Measurements from ENCODE around the gene GSTM1. TPM values are rescaled to one million over a fixed set of nuclear protein-coding genes. Genes with fewer than 3 reads are reported as not detected.

Gene GSTM1
- 33.6 TPM for polyA plus RNA-seq (2013, experiment 1 of 2)
- polyA plus RNA-seq (2013, experiment 2 of 2), result 34.4 TPM

DNA sequence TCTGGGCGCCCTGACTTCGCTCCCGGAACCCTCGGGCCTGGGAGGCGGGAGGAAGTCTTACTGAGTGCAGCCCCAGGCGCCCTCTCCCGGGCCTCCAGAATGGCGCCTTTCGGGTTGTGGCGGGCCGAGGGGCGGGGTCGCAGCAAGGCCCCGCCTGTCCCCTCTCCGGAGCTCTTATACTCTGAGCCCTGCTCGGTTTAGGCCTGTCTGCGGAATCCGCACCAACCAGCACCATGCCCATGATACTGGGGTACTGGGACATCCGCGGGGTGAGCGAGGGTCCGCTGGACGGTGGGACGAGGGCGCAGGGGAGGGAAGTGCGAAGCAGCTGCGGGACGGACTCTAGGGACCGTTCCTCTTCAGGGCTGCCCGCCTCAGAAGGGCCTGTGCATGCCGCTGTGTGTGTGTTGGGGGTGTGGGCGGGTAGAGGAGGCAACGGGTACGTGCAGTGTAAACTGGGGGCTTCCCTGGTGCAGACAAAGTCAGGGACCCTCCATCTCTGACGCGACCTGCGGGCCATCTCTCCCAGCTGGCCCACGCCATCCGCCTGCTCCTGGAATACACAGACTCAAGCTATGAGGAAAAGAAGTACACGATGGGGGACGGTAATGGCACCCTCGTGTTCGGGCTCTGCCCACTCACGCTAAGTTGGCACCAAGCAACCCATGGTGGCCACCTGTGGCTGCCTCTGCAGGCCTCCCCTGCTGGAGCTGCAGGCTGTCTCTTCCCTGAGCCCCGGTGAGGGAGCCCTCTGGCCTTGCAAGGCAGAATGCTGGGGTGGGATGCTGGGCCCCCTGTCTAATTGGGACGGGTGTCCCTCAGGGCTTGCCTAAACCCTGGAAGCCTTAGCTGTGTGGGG lies at the start of gene GSTM1:
GSTM1 (plus strand) TSS at position 177 of the 859 bp plus-strand sequence; CDS start at position 234, 57 bp downstream.
- 33% methylated on average over 46 of the region's 46 CpGs for WGBS
- Histone ChIP-seq H4K91ac (ENCODE audit: low read length) (peak within 1 kb of the TSS; percentile 62), H4K8ac (ENCODE audit: low read length) (peak within 1 kb of the TSS; percentile 83), H2AK5ac (ENCODE audit: low read length, severe bottlenecking) (no peak within 1 kb of the TSS), H3K9ac (ENCODE audit: low read length) (no peak within 1 kb of the TSS), H3K9me3 (ENCODE audit: control insufficient read depth, low read length) (no peaks in the 10 kb centered on the region), H3K4me1 (ENCODE audit: control insufficient read depth, insufficient read depth, low read depth, low read length) (peaks cover 5% of the 10 kb centered on the region), H2BK5ac (ENCODE audit: low read depth, low read length, poor library complexity, severe bottlenecking) (no peak within 1 kb of the TSS), H3K23ac (ENCODE audit: low read length in 2 of 2) (no peak within 1 kb of the TSS), H2BK120ac (ENCODE audit: low read depth, low read length) (no peak within 1 kb of the TSS), H3K4me3 (ENCODE audit: insufficient read depth in 1 of 2, low read depth in 1 of 2, low read length in 2 of 2) (peak within 1 kb of the TSS in 1 of 2 experiments; percentile 29), H3K36me3 (ENCODE audit: control insufficient read depth in 1 of 2, insufficient read depth in 2 of 2, low read depth in 1 of 2, low read length in 2 of 2) (peaks cover 0 to 3% of the 10 kb centered on the region in 2 experiments), H3K4ac (ENCODE audit: low read depth in 1 of 2, low read length in 2 of 2) (peak within 1 kb of the TSS in 1 of 2 experiments; percentile 69), H3K14ac (ENCODE audit: low read length in 2 of 2) (peak within 1 kb of the TSS in 1 of 2 experiments; percentile 88), H3K27me3 (ENCODE audit: control insufficient read depth in 1 of 2, insufficient read depth in 1 of 2, low read length in 2 of 2) (no peaks in the 10 kb centered on the region), H3K27ac (ENCODE audit: low read length, poor library complexity, severe bottlenecking) (no peak within 1 kb of the TSS), H2BK12ac (ENCODE audit: low read length in 2 of 2) (peak within 1 kb of the TSS; percentile 1 to 17), H2AFZ (ENCODE audit: low read depth, low read length) (peak within 1 kb of the TSS; percentile 63), H3K79me1 (replicated peaks; ENCODE audit: low read length, poor library complexity, severe bottlenecking) (no peaks in the 10 kb centered on the region), H3K4me2 (ENCODE audit: low read length, poor library complexity, severe bottlenecking) (peak within 1 kb of the TSS; percentile 16), H2BK15ac (ENCODE audit: low read depth, poor library complexity, severe bottlenecking) (no peak within 1 kb of the TSS), H3K18ac (ENCODE audit: low read depth in 1 of 2, low read length in 2 of 2) (peak within 1 kb of the TSS; percentile 10 to 93)
- DNase-seq, result peak; percentile 80

DNA sequence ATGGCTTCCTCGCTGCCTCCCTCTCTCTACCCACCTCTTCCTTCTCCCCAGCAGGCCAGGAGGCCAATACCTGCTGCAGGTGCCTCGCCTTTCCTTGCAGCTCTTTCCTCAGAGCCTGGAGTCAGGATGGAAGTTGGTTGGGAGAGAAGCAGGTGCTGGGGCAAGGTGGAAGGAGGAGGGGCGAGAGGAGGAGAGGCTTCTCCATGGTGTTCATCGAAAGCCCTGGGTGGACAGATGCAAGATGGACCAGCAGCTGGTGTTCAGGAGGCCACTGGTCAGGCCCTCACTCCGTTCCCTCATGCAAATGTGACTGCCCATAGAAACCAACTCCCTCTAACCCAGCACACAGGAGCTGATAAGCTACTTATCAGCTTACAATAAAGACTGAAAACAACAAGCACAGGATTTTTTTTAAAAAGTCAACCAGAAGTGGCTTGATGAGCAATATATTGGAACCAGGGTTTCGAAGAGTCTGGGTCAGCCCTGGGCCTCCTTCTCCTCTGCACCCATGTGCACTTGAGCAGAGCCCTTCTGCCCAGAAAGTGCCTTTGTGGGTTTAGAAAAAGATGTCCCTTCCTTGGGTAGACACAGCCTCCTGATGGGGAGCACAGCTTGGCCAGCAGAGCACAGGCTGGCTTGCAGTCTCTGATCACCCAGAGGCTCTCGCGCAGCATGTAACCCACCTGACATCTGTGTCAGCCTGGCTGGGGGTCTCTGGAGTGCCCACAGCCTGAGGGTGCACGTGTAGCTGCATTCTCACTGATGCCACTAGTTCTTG lies 48.4 kb upstream of the GSTM1 start:
- H3K4me2 ChIP-seq (ENCODE audit: low read length, poor library complexity, severe bottlenecking), result no peak overlapping the region
- WGBS, result 86% methylated on average over 7 of the region's 9 CpGs
- H2AFZ ChIP-seq (ENCODE audit: low read depth, low read length), result no peak overlapping the region
- H3K9ac ChIP-seq (ENCODE audit: low read length), result no peak overlapping the region
- H3K14ac ChIP-seq (ENCODE audit: low read length in 2 of 2), result peak overlapping the region in 1 of 2 experiments; percentile 75
- H3K18ac ChIP-seq (ENCODE audit: low read depth in 1 of 2, low read length in 2 of 2), result no peak overlapping the region
- no peaks in the 10 kb centered on the region for H3K36me3 ChIP-seq (ENCODE audit: control insufficient read depth in 1 of 2, insufficient read depth in 2 of 2, low read depth in 1 of 2, low read length in 2 of 2)
- no peak overlapping the region for H3K4ac ChIP-seq (ENCODE audit: low read depth in 1 of 2, low read length in 2 of 2)
- H2BK15ac ChIP-seq (ENCODE audit: low read depth, poor library complexity, severe bottlenecking), result no peak overlapping the region
- H2BK12ac ChIP-seq (ENCODE audit: low read length in 2 of 2), result no peak overlapping the region
- peaks cover 14% of the 10 kb centered on the region for H3K4me1 ChIP-seq (ENCODE audit: control insufficient read depth, insufficient read depth, low read depth, low read length)
- H3K27ac ChIP-seq (ENCODE audit: low read length, poor library complexity, severe bottlenecking), result no peak overlapping the region
- DNase-seq, result no peak
- H2AK5ac ChIP-seq (ENCODE audit: low read length, severe bottlenecking), result no peak overlapping the region
- H3K9me3 ChIP-seq (ENCODE audit: control insufficient read depth, low read length), result no peaks in the 10 kb centered on the region
- H2BK5ac ChIP-seq (ENCODE audit: low read depth, low read length, poor library complexity, severe bottlenecking), result no peak overlapping the region
- H3K4me3 ChIP-seq (ENCODE audit: insufficient read depth in 1 of 2, low read depth in 1 of 2, low read length in 2 of 2), result no peak overlapping the region
- H4K91ac ChIP-seq (ENCODE audit: low read length), result no peak overlapping the region
- no peaks in the 10 kb centered on the region for H3K27me3 ChIP-seq (ENCODE audit: control insufficient read depth in 1 of 2, insufficient read depth in 1 of 2, low read length in 2 of 2)
- no peak overlapping the region for H4K8ac ChIP-seq (ENCODE audit: low read length)
- H3K79me1 ChIP-seq (replicated peaks; ENCODE audit: low read length, poor library complexity, severe bottlenecking), result peaks cover under 1% of the 10 kb centered on the region
- no peak overlapping the region for H2BK120ac ChIP-seq (ENCODE audit: low read depth, low read length)
- no peak overlapping the region for H3K23ac ChIP-seq (ENCODE audit: low read length in 2 of 2)

- Histone ChIP-seq H3K4me1 (ENCODE audit: control insufficient read depth, insufficient read depth, low read depth, low read length) (peaks cover 16% of the 10 kb centered on the region), H2AFZ (ENCODE audit: low read depth, low read length) (no peak overlapping the region), H3K18ac (ENCODE audit: low read depth in 1 of 2, low read length in 2 of 2) (no peak overlapping the region), H3K9me3 (ENCODE audit: control insufficient read depth, low read length) (no peaks in the 10 kb centered on the region), H2BK5ac (ENCODE audit: low read depth, low read length, poor library complexity, severe bottlenecking) (no peak overlapping the region), H2BK120ac (ENCODE audit: low read depth, low read length) (no peak overlapping the region), H3K4me3 (ENCODE audit: insufficient read depth in 1 of 2, low read depth in 1 of 2, low read length in 2 of 2) (no peak overlapping the region), H3K9ac (ENCODE audit: low read length) (no peak overlapping the region), H3K27ac (ENCODE audit: low read length, poor library complexity, severe bottlenecking) (no peak overlapping the region), H3K14ac (ENCODE audit: low read length in 2 of 2) (no peak overlapping the region), H2AK5ac (ENCODE audit: low read length, severe bottlenecking) (no peak overlapping the region), H3K27me3 (ENCODE audit: control insufficient read depth in 1 of 2, insufficient read depth in 1 of 2, low read length in 2 of 2) (no peaks in the 10 kb centered on the region), H4K8ac (ENCODE audit: low read length) (no peak overlapping the region), H3K79me1 (replicated peaks; ENCODE audit: low read length, poor library complexity, severe bottlenecking) (no peaks in the 10 kb centered on the region), H3K4me2 (ENCODE audit: low read length, poor library complexity, severe bottlenecking) (no peak overlapping the region), H2BK12ac (ENCODE audit: low read length in 2 of 2) (no peak overlapping the region), H3K23ac (ENCODE audit: low read length in 2 of 2) (no peak overlapping the region), H3K36me3 (ENCODE audit: control insufficient read depth in 1 of 2, insufficient read depth in 2 of 2, low read depth in 1 of 2, low read length in 2 of 2) (no peaks in the 10 kb centered on the region), H3K4ac (ENCODE audit: low read depth in 1 of 2, low read length in 2 of 2) (no peak overlapping the region), H2BK15ac (ENCODE audit: low read depth, poor library complexity, severe bottlenecking) (no peak overlapping the region), H4K91ac (ENCODE audit: low read length) (no peak overlapping the region)
- 67% methylated on average over 4 of the region's 6 CpGs for WGBS
- no peak for DNase-seq
These were observed 47.8 kb upstream of the GSTM1 start for GRCh38 chr1:109639841-109640184.

- Histone ChIP-seq H3K9me3 (ENCODE audit: control insufficient read depth, low read length) (no peaks in the 10 kb centered on the region), H3K79me1 (replicated peaks; ENCODE audit: low read length, poor library complexity, severe bottlenecking) (no peaks in the 10 kb centered on the region), H3K27ac (ENCODE audit: low read length, poor library complexity, severe bottlenecking) (no peak overlapping the region), H2BK15ac (ENCODE audit: low read depth, poor library complexity, severe bottlenecking) (no peak overlapping the region), H3K27me3 (ENCODE audit: control insufficient read depth in 1 of 2, insufficient read depth in 1 of 2, low read length in 2 of 2) (no peaks in the 10 kb centered on the region), H3K4me1 (ENCODE audit: control insufficient read depth, insufficient read depth, low read depth, low read length) (peaks cover 14% of the 10 kb centered on the region), H3K4ac (ENCODE audit: low read depth in 1 of 2, low read length in 2 of 2) (no peak overlapping the region), H4K91ac (ENCODE audit: low read length) (no peak overlapping the region), H3K4me2 (ENCODE audit: low read length, poor library complexity, severe bottlenecking) (no peak overlapping the region), H3K14ac (ENCODE audit: low read length in 2 of 2) (no peak overlapping the region), H2AFZ (ENCODE audit: low read depth, low read length) (no peak overlapping the region), H3K23ac (ENCODE audit: low read length in 2 of 2) (no peak overlapping the region), H4K8ac (ENCODE audit: low read length) (peak overlapping the region; percentile 1), H2BK120ac (ENCODE audit: low read depth, low read length) (no peak overlapping the region), H3K36me3 (ENCODE audit: control insufficient read depth in 1 of 2, insufficient read depth in 2 of 2, low read depth in 1 of 2, low read length in 2 of 2) (no peaks in the 10 kb centered on the region), H2AK5ac (ENCODE audit: low read length, severe bottlenecking) (no peak overlapping the region), H3K9ac (ENCODE audit: low read length) (no peak overlapping the region), H2BK12ac (ENCODE audit: low read length in 2 of 2) (no peak overlapping the region), H3K4me3 (ENCODE audit: insufficient read depth in 1 of 2, low read depth in 1 of 2, low read length in 2 of 2) (no peak overlapping the region), H3K18ac (ENCODE audit: low read depth in 1 of 2, low read length in 2 of 2) (no peak overlapping the region), H2BK5ac (ENCODE audit: low read depth, low read length, poor library complexity, severe bottlenecking) (no peak overlapping the region)
- DNase-seq, result peak; percentile 65
- 39% methylated on average over 5 of the region's 5 CpGs for WGBS
These were observed 47.2 kb upstream of the GSTM1 start for GRCh38 chr1:109640285-109640865.

Data from mesenchymal stem cell (in vitro differentiated cells and primary cell).